ENCODE results near the gene CLDND1.
"Not testable (repeated sequence)": the region's sequence is repeated elsewhere in the genome, so short reads cannot be mapped to it uniquely, and the experiment has no call there.

The CLDND1 gene

DNA sequence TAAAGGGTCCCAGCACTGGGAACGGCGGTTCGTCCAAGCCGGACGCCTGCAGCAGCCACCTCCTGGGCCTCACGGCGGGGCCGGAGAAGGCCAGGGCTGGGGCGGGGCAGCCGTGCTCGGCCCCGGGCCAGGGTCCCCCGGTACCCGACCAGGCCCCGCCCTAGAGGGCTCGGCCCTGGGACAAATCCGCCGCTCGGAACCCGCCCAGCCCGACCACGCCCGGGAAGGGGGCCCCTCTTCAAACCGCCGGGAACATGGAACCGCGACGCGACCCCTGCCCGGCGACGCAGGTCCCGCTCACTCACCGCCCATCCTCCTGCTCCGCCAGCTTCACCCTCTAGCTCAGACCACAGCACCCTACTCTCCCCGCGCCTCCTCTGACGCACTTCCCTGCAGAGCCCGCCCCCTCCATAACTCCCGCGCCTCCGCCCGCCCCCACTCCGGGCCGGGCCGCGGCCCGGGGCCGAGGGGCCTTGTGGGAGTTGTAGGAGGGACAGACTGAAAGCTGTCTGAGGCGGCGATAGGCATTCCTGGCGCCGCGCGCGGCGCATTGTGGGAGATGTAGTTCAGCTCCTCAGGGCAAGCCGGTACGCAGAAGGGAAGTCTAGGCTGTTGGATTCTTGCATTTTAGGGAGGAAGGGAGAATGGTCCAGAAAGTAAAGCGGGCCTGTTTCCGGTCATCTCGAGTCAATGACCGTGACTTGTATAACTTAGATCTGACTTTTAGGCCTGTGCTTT lies at the start of gene CLDND1:
Gene CLDND1 (minus strand): TSS at position 359 of the 738 bp plus-strand sequence. CDS start 1,478 bp downstream, outside the sequence.
- TF ChIP-seq ZNF274 (IDR thresholded peaks at IDR 0.05; ENCODE audit: low read depth, low read length), result no peak
- H3K4me3 ChIP-seq (ENCODE audit: low read length), result peak within 1 kb of the TSS; percentile 98

DNA sequence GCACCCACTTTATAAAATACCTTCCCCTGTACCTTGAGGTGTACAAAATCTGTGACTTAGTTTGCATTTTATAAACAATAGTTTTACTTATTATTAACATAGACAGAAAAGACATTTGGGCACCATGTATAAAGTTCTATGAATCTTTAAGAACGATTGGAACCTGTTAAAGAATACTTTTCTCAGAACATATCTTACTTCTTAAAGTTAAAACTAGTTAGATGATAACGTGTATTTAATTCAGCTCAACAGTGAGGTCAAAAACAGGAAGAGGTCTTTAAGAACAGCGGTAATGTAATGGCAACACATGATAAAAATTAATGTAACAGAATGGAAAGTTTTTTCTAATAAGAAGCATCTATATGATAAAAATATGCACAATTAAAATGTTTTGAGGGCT lies 45.7 kb upstream of the CLDND1 start:
- TF ChIP-seq ZNF274 (IDR thresholded peaks at IDR 0.05; ENCODE audit: low read depth, low read length), result no peak
- no peak overlapping the region for H3K4me3 ChIP-seq (ENCODE audit: low read length)

DNA sequence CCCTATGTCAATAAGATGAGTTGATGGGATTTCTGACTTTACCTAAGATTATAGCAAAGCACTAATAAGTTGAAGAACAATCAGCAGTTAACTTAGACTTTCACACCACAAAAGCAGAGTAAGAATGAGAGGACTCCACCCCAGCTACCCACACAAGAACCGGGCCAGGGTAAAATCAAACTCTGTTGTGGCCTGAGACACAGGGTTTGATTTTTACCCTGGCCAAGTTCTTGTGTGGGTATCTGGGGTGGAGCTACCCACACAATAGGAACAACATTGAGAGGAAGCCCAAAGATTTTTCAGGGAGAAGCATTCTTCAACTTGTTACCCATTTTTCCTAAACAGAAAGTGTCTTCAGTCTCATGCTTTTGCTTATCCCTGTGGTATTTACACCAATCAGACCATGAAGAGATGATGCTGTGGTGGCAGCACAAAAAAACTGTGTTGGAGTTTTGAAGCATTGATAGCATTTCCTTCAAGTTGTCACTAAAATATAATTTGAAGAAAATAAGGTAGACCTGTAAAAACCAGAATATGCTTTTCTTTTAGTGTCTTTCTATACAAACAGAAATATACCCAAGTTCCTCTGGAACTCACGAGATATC lies 45.1 kb upstream of the CLDND1 start:
- H3K4me3 ChIP-seq (ENCODE audit: low read length), result peak overlapping the region; percentile 49; the same call in 1 of the 2 replicates
- no peak for TF ChIP-seq ZNF274 (IDR thresholded peaks at IDR 0.05; ENCODE audit: low read depth, low read length)

DNA sequence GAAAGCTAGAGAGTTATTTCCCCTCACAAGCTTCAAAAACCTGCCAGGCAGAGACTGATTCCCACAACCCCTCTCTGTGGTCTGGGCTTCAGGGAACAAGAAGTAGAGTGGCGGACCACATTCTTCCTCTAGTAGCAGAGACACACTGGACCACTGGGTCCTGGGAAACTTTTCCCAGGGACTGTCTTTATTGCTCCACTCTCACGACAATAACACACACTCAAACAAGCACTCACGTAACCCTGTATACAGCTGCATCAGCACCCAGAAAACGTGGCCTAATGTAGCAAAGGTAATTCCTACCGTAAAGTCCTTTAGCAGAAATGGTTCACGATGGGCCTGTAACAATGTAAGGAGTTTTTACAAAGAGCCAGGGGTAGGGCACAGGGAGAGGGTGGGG lies 43.1 kb upstream of the CLDND1 start:
- no peak for TF ChIP-seq ZNF274 (IDR thresholded peaks at IDR 0.05; ENCODE audit: low read depth, low read length)
- peak overlapping the region; percentile 12; the same call in 1 of the 2 replicates for H3K4me3 ChIP-seq (ENCODE audit: low read length)

DNA sequence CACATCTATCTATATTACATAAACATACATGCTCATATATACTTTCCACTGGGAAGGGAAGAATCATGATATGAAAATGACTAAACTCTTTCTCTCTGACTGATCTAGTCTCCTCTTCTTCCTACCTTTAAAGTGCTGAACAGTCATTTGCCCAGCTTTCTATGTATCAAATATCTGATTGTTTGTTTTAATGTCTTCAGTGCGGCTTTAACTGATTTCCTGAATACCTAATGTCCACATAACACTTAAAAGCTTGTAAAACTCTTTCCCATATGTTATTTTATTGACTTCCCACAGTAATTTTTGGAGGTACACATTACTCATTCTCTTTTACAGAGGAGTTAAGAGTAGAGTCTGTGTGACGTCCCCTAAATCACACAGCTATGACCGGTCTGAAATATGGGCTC lies 42.5 kb upstream of the CLDND1 start:
- no peak for TF ChIP-seq ZNF274 (IDR thresholded peaks at IDR 0.05; ENCODE audit: low read depth, low read length)
- H3K4me3 ChIP-seq (ENCODE audit: low read length), result no peak overlapping the region

DNA sequence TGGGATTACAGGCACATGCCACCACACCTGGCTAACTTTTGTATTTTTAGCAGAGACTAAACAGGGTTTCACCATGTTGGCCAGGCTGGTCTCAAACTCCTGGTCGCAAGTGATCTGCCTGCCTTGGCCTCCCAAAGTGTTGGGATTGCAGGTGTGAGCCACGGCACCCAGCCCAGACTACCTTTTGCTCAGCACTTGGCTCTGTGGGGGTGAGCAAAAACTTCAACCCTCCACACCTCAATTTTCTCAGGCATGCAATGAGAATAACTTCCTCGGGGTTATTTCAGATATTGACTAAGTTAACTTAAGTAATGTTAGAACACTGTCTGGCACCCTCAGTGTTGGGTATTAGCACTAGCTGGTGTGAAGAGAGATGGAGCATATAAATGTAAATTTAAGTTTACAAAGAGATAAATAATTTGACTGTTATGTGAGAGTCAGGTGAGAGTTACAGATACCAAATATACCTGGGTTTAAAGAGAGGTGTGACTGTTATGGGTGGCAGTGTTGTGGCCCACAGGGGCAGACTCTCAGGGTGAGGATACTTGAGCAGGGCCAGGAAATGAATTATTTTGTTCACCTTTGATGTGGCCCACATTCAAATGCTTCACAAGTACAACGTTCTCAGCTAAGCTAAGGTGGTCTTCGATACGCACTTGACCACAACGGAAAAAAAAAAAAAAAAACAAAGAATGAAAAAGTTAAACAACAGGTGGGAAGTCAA lies 41.7 kb upstream of the CLDND1 start:
- peak overlapping the region; percentile 13; the same call in 1 of the 2 replicates for H3K4me3 ChIP-seq (ENCODE audit: low read length)
- no peak for TF ChIP-seq ZNF274 (IDR thresholded peaks at IDR 0.05; ENCODE audit: low read depth, low read length)

DNA sequence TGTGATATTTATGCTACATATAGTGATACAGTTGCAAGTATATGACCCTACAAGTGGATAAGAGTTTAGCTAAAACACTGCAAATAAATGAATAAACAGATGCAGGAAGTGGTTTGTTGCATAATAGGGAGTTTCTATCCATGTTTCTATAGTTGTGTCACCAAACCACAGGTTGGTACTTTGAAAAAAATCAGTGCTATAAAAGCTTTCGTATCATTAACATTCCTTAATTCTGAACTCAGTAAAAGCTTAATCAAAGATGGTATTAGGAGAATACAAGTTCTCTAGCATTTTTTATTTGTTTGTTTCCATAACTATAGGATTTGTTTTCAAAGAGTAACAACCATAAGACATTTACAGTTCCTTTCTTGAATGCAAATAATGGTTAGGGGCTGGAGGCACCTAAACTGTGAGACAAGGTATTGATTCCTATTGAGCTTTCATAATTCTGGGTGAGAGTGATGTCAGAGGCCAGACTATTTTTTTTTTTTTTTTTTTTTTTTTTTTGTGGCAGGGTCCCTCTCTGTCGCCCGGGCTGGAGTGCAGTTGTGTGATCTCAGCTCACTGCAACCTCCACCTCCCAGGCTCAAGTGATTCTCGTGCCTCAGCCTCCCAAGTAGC lies 41.1 kb upstream of the CLDND1 start:
- H3K4me3 ChIP-seq (ENCODE audit: low read length), result peak overlapping the region; percentile 58; the same call in 1 of the 2 replicates
- no peak for TF ChIP-seq ZNF274 (IDR thresholded peaks at IDR 0.05; ENCODE audit: low read depth, low read length)

DNA sequence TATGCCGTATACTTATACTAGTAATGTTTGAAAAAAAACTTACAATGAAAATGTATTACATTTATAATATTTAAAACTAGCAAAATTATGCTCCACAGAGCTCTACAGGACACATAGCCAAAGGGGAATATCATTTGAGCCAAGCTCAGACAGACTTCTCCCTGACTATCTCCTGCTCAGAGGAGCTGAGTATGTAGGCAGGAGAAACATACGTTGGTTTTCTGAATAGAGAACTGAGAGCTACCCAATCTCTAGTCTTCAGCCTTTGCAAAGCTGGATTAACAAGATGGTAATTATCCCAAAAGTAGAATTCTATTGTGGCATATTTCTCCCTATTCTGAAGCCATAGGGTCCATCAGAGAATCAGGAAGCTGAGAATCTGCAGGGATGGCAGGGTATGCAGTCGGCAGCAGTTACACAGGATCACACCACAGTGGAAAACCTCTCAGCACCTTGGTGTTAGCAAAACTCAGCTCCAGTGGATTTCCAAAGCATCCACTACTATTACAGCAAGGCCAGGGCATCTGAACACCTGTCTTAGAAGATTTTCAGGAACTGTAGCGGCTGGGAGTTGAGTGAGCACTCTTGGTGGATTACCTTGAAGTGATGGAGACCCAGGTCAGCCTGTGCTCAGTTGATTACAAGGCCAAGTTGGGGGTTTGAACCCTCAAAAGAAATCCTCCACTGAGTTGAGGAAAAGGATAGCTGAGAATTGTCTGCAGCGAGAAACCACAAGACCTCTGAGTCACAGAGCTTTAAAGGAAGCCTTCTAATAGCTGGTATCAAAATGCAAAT lies 39.2 kb upstream of the CLDND1 start:
- no peak for TF ChIP-seq ZNF274 (IDR thresholded peaks at IDR 0.05; ENCODE audit: low read depth, low read length)
- peak overlapping the region; percentile 71 for H3K4me3 ChIP-seq (ENCODE audit: low read length)

DNA sequence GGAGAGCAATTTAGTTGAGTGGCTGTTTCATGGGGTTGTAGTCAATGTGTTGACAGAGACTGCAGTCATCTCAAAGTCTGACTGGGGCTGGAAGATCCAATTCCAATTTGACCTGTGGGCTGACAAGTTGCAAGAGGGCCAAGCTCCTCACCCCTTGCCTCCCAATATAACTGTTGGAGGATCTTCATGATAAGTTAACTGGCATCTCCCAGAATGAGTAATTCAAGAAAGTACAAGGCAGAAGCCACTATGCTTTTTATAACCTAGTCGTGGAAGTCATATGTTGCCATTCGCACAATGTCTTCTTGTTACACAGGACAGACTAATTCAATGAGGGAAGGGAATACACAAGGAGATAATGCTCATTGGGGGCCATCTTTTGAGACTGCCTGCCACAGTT lies 38.2 kb upstream of the CLDND1 start:
- TF ChIP-seq ZNF274 (IDR thresholded peaks at IDR 0.05; ENCODE audit: low read depth, low read length), result no peak
- H3K4me3 ChIP-seq (ENCODE audit: low read length), result peak overlapping the region; percentile 33; the same call in 1 of the 2 replicates

DNA sequence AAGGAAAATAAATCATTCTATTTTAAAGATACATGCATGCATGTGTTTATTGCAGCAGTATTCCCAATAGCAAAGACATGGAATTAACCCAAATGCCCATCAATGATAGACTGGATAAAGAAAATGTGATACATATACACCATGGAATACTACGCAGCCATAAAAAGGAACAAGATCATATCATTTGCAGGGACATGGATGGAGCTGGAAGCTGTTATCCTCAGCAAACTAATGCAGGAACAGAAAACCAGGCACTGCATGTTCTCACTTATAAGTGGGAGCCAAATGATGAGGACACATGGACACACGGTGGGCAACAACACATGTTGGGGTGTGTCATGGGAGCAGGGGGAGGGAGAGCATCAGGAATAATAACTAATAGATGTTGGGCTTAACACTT lies 37.1 kb upstream of the CLDND1 start:
- not testable (repeated sequence) for H3K4me3 ChIP-seq (ENCODE audit: low read length)

DNA sequence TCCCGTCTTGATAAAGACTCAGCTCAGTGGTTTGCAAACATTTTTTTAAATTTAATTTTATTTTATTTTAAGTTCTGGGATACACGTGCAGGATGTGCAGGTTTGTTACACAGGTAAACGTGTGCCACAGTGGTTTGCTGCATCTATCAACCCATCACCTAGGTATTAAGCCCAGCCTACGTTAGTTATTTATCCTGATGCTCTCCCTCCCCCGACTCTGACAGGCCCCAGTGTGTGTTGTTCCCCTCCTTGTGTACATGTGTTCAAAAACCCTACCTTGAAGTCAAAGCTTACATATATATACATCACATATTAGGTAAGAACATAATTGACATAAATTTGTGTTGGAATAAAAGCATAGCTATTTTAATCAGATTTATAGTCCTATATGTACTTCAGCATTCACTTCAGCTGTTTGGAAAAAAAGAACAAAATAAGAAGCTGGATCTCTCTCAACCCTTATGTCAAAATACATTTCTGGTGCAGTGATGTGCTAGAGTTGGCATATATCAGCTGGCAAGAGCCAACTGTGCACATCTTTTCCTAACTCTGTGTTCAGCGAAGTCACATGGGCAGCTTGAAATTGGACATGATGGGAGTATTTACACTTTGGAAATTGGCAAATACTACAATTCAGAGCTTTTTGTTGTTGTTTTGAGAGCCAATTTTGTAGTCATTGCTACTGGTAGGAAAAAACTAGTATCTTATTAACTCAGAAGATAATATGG lies 35.6 kb upstream of the CLDND1 start:
- no peak overlapping the region for H3K4me3 ChIP-seq (ENCODE audit: low read length)
- no peak for TF ChIP-seq ZNF274 (IDR thresholded peaks at IDR 0.05; ENCODE audit: low read depth, low read length)

DNA sequence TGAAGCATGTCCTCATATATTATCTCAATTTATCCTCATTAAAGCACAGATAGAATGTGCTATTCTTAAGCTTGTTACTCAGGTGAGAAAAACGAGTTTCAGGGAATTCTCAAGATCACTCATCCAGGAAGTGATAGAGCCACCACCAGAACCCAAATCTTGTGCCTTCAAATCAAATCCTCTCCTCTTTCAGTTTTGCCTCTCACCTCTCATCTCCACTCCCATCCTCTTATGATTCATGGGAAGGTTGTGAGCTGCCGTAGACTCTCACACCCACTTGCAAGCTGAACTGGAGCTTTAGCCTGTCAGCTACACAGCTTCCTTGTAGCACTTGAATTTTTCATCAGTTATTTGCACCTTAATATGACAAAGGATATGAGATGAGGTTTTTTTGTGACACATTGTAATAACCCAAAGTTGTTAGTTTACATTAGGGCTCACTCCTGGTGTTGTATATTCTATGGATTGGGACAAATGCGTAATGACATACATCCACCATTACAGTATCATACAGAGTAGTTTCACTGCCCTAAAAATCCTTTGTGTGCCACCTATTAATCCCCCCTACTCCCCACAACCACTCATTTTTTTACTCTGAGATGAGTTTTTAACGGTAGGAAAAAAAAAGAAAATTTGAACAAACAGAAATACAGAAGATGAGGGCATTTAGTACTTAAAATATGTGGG lies 34.8 kb upstream of the CLDND1 start:
- peak overlapping the region; percentile 70; the same call in 1 of the 2 replicates for H3K4me3 ChIP-seq (ENCODE audit: low read length)
- TF ChIP-seq ZNF274 (IDR thresholded peaks at IDR 0.05; ENCODE audit: low read depth, low read length), result no peak
